Frontal cortex (tissue), 4 donors: ENCODE data around the gene OSBPL1A. TPM values are rescaled to one million over a fixed set of nuclear protein-coding genes. Genes with fewer than 3 reads are reported as not detected.
A peak's percentile ranks its signal among the peaks of the same experiment; 100 is the strongest.

Experiments
- DNase-seq, 2 donors: peaks; one replicate each; pipeline ENCODE4 v3.0.0; 2012; ENCODE audit warnings: low spot score in 2 of 2
- FAIRE-seq: peaks from 2 replicates; lab custom pipeline; 2012; peaks lifted over from hg19 to GRCh38; lab: Jason Lieb, UNC
- total RNA-seq: library from RNA; depleted of rRNA; stranded (reverse); fragments of >200 nt; gene quantifications from one replicate; pipeline ENCODE4 v1.2.3, GENCODE V29; 2014
- donor health status: control.
- donor health status: control.
- donor health status: control.

OSBPL1A gene
- total RNA-seq, 1 donor from 2014 or later, result 42.8 TPM

DNA sequence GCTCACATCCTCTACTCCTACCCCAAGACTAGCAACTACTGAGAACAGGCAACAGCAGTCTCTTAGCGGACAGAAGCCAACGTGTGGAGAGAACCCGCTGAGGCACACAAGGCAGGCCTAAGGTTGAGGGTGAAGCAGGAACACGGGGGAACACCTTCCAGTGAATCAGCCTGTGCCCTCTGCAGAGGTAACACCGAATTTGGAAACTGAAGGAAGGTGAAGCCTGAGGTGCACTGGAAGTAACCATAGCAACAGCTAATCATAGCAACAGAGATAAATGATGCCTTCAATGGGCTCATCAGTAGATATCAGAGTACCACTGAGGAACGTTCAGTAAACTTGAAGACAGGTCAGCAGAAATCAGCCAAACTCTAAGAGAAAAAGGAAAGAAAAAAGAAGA, 43.3 kb downstream of the OSBPL1A start:
- FAIRE-seq (no peak), DNase-seq (no peak)

DNA sequence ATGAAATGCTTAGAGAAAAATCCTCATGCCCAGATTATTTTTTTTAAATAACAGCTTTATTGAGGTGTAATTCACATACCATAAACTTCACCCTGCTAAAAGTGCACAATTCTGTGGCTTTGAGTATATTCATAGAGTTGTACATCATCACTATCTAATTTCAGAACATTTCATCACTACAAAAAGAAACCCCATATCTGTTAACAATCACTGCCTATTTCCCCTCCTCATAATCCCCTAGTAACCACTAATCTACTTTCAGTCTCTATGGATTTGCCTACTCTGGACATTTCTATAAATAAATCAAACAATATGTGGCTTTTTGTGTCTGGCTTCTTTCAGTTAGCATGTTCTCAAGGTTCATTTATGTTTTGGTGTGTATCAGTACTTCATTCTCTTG, 51.4 kb downstream of the OSBPL1A start:
- no peak for FAIRE-seq
- DNase-seq, result no peak

DNA sequence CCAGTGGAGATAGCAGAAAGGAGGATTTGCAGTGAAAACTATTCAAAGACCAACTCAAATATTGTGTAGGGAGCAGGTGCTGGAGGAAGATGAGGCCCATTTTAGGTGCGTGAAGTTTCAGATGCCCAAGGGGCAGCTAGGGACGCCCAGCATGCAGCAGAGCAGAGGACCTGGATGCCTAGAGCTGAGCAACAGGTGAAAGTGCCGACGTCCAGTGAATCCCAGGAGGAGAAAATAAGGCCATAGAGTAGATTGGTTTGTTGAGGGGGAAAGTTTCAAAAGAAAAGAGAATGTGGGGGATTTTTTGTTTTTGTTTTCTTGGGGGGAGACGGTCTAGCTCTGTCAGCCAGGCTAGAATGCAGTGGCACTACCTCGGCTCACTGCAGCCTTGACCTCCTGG, 53.1 kb downstream of the OSBPL1A start:
- no peak for DNase-seq
- no peak for FAIRE-seq

DNA sequence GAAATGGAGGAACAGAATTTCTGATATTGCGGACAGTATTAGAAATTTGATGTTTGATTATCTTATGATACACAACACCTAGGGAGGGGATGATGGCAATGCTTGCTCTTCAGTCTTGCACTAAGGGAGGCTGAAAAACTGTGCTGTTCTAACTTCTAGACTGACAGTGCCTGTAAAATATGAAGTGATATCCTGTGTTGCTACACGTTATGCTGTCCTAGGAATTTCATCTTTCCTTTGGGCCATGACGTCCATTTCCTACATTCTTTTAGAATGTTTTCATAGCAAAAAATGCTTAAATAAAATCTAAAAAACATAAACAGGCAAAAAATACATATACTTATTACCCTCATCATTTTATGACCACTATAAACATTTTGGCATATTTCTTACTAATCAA, 55.3 kb downstream of the OSBPL1A start:
- DNase-seq, result no peak
- no peak for FAIRE-seq

DNA sequence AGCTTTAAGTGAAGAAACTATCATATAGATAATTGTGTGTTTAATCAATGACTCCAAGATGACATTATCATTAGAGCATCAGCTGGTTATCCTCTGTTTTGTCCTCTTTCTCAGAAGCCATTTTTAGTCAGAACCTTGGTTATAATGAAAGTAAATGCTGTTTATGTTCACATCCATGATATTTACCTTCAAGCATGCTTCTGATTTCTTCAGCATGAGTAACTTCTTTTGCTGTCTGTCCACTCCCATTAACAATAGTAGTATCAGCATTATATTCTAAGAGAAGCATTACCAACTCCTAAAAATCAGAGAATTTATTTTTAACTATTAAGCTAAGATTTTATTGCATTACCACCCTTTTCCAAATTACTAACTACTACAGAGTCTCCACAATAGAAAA, 56.3 kb downstream of the OSBPL1A start:
- DNase-seq (no peak), FAIRE-seq (no peak)

DNA sequence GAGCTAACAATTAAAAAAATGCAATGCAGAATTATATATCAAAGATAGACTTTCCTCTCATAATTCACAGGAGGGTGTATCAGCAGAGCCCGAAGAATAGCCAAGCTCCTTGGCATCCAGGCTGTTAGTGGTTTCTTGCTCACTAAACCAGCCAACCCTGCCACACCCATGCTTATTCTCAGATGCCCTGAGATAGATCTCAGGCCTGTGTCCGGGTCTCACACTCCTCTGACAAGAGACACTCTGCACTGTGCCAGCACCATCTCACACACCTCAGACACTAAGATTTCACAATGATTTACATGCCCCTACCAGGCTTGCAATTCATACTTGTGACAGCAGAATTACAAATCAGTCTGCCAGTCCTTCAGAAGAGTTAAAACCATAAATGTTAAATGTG, 64.5 kb downstream of the OSBPL1A start:
- DNase-seq (no peak), FAIRE-seq (no peak)

DNA sequence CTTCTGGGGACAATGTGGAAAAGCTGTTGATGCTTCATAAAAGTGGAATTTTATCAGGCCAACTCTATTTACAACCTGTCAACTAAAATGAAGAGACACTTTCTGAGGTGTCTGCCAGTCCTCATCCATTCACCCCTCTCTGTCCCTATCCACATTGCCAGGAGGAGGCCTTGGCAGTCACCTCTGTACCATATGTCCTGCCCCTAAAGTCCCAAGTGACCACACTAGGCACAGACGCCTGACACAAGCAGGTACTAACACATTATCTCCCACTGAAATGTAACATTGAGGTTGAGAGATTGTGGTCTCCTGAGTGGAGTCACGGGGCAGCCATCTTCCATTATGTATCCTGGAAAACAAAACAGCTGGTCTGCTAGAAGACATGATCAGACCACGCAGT, 71.4 kb downstream of the OSBPL1A start:
- FAIRE-seq (no peak), DNase-seq (no peak)

DNA sequence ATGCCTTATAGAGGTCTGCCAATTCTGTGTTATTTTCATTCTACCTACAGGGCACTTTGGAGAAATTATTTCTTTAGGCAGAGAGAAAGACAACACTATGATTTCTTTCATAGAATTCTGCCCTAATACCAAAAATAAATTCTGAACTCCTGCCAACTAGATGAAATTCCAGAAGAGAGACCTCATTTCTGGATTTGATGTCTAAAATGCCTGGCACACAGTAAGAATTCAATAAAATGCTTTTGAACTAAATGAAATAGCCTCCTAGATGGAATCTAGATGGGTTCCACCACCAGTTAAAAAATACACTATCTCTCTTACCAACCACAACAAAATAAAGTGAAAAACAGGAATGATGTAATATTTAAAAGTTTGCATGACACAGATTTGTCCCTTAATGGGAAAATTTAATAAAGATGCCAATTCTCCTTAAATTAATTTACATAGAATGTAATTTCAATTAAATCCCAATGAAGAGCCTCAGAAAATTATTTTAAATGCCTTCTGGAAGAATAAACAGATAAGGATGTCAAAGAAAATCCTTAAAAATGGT, 75.0 kb downstream of the OSBPL1A start:
- FAIRE-seq, result no peak

DNA sequence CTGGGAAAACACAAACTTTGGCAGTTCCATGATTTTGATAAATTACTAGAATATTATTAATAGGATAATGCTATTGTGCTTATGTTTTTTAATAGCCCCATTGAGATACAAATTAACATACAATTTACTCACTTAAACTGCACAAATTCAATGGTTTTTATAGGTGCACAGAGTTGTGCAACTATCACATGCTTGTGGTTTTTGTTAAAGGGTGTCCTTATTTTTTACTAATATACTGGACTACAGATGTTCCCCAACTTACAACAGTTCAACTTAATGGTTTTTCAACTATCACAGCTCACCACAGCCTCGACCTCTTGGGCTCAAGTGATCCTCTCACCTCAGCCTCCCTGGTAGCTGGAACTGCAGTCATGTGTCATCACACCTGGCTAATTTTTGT, 76.6 kb downstream of the OSBPL1A start:
- DNase-seq (no peak), FAIRE-seq (no peak)

More for the DNA sequence above, 75.0 kb downstream of the OSBPL1A start:
- DNase-seq, result no peak

DNA sequence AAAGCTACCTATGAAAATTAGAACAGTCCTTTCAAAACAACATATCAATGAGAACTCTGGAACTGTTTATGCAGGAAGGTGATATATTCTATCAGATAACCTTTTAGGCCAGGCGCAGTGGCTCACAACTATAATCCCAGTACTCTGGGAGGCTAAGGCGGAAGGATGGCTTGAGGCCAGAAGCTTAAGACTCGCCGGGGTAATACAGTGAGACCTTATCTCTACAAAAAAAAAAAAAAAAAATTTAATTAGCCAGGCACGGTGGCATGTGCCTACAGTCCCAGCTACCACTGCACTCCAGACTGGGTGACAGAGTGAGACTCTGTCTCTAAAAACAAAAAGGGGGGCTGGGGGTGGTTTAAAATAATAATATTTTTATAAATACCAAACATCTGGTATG, 77.9 kb downstream of the OSBPL1A start:
- DNase-seq (no peak), FAIRE-seq (no peak)

DNA sequence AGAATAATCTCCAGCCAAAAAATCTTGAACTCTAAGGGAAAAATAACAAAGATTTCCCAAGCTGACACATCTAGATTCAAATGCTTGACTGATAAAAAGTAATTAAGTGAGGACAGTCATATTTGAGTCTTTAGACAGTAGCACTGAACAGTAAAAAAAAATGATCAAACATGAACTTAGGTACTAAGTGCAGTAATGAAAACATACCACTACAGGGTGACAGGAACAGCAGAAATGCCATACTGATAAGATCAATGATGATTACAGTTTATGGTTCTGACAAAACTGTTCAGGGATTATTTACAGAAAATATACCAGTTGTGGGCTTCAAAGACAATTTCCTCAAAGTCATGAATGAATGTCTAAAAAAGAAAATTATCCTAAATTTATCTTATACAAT, 80.3 kb downstream of the OSBPL1A start:
- DNase-seq (no peak), FAIRE-seq (no peak)

DNA sequence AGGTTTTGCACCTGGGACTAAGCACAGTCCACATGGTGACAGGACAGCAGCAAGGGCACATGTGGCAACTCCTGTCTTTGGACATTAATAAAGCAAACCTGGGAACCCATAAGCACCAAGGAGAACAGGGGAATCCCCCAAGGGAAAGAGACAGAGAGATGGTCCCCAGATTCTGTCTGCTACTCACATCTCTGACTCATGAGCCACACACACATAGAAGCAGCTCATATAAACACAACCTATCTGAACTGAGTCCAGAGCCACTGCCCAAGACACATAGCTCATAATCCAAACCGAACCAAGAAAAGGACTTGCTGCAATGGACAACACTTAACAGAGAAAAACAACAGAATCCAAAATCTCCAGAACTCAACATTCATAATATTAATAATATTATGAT, 82.5 kb downstream of the OSBPL1A start:
- no peak for FAIRE-seq
- no peak for DNase-seq

DNA sequence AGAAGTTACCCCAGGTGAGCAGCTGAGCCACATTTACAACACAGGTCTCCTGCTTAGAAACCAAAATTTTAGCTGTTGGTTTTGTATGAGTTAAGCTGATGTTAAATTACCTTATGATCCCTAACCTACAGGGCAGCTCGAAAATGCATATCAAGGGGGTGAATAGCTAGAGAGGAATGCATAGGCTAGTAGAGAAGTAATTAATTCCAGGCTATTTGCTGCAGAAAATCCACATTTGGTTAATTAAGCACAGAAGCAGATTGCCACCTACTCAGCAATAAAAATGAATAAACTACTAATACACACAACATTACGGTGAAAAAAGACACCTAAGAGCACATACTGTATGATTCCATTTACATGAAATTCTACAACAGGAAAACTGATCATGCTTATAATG, 91.4 kb downstream of the OSBPL1A start:
- DNase-seq (no peak), FAIRE-seq (no peak)

DNA sequence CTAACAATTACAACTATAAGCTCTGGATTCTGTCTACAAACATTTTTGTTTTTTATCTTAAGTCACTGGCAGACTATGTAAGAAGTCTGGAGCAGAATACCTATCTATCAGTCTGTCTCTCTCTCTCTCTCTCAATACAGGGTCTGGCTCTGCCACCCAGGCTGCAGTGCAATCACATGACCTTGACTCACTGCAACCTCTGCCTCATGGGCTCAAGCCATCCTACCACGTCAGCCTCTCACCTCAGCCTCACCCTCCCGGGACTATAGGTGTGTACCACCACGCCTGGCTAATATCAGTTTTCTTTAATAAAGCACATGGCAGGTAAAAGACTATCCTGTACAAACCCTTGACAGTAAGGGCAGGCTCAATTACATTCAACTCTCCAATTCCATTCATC, 96.9 kb downstream of the OSBPL1A start:
- DNase-seq, result no peak
- FAIRE-seq, result no peak

DNA sequence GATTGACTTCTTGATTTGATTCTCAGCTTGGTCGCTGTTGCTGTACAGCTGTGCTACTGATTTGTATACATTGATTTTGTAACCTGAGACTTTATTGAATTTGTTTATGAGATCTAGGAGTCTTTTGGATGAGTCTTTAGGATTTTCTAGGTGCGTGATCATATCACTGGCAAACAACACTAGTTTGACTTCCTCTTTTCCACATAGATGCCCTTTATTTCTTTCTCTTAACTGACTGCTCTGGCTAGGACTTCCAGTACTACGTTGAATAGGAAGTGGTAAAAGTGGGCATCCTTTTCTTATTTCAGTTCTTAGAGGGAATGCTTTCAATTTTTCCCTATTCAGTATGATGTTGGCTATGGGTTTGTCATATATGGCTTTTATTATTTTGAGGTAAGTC, 101.3 kb downstream of the OSBPL1A start:
- FAIRE-seq, result no peak
- DNase-seq, result no peak

DNA sequence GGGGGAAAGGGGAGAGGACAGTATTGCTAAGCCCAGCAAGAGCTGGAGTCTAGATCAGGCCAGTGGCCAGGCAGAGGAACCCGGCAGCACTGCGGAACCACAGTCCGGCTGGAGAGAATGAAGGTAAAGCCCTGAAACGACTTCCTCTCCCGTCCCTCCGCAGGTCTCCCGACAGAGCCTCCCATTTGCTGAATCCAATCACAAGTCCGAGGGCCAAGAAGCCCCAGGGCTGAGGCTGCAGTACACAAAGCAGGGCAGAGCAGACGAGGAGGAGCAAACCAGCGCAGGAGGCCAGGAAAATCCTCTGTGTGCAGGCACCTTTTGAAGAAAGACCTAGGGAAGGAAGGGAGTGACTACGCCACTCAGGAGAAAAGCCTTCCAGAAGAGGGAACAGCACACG, 104.4 kb downstream of the OSBPL1A start:
- no peak for FAIRE-seq
- no peak for DNase-seq

DNA sequence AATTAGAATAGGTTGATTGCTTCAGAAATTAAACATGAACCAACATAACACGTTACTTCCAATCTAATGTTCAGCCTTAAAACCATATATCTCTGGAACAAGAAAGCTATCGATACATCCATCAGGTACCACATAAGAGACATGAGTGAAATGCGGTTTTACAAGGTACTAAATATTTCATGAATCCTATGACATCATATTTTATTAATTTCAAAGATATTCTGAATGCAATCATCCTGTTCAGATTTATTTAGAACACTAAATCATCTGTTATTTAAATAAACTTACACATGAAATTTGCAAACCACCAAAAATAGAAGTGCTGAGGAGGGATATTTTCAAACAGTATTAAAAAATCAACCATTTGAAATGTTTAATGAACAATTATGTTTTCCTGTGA, 119.0 kb downstream of the OSBPL1A start:
- peak; percentile 34 for FAIRE-seq

DNA sequence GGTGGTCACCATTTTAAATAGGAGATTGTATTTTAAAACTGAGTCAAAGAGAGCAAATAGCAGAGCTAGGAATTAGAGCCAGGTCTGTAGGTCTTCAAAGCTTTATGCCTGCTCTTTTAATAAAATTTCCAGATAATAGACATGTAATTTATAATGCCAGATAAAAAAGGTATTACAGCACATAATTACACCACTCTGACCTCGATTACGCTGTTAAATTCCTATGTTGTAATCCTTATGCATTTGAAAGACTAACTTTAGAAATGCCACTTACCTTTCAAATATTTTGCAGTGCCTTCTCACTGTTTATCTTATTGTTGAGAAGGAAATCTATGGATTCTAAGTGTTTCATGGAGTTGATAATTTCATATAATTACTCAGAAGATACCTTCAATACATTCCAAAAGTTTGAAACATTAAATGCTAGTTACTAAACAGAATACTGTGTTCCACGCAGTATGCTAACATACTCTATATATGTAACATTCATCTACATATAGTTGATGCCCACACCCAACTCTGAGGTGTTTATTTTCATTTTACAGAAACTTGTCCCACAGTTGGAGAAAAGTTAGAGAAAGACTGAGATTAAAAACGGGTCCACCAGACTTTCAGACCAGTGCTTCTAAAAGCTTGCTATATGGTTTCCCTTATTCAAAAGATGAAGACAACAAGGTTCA, 120.0 kb downstream of the OSBPL1A start:
- DNase-seq (no peak), FAIRE-seq (no peak)

More for the DNA sequence above, 119.0 kb downstream of the OSBPL1A start:
- DNase-seq, result no peak

DNA sequence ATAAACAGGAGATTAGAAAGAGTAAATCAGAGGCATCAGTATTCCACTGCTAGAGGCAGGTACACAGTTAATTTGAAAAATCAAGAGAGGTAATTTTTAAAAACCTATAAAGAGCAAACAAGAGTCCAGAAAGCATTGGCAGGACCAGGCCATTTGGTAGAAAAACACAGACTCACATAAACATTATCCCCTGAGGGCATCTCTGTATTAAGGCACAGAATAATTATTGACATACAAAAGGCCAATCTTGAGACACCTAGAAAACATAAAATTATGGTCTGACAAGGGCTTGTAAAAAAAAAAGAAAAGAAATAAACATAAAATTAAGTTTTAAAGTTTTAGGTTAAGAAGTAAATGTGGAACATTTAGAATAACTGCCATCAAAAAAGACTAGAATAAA, 120.6 kb downstream of the OSBPL1A start:
- no peak for DNase-seq

DNA sequence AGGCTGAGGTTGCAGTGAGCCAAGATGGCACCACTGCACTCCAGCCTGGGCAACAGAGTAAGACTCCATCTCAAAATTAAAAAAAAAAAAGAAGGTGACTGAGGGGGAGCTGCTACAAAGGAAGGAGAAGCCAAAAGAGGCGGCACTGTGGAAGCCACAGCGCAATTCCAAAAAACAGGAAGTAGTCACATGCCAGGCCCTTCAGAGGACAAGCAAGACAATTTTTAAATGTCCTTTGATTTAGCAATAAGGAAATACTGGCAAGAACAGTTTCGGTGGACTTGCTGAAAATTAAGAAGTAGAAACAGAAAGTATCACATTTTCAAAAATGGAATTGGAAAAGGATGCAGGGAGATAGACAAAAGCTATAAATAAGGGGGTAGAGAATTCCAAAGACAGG, 122.8 kb downstream of the OSBPL1A start:
- no peak for FAIRE-seq

More for the DNA sequence above, 120.6 kb downstream of the OSBPL1A start:
- FAIRE-seq, result no peak

DNA sequence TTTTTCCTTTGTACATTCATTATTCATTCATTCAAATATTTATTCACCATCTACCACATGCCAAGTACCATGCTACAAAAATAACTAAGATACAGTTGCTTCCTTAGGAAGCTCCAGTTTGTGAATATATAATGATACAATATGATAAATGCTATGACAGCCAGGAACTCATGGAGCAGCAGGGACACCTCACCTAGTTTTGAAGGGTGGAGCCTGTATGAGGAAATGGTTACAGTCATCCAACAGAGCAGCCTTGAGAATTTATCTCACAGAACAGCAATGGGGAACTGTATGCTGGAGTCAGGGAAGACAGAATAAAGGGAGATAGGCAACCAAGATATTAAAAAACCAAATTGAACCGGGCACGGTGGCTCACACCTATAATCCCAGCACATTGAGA, 124.0 kb downstream of the OSBPL1A start:
- no peak for DNase-seq
- no peak for FAIRE-seq

More for the DNA sequence above, 122.8 kb downstream of the OSBPL1A start:
- no peak for DNase-seq

DNA sequence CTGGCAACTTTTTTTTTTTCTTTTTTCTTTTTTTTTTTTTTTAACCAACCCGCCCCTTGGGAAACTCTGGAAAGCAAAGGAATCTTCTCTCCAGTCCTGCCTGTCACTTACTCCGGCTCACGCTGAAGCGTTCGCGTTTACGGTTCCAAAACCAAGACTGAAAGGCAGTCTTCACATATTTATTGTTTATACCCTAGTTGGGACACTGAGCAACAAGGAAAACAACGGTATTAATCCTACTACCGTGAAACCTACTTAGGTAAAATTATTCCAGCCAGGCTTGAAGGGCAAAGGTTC, 125.4 kb downstream of the OSBPL1A start:
- DNase-seq, result no peak
- no peak for FAIRE-seq
